Keratinocyte (primary cell): Measurements from ENCODE around the gene KCNMA1.

Experiments used
- EZH2 ChIP-seq: IDR thresholded peaks from one replicate; pipeline ENCODE4 v1.6.1; 2012; ENCODE audit warnings: inconsistent platforms, mild to moderate bottlenecking, low read length, moderate library complexity
- TF ChIP-seq, protein P1 (sequence below), 3 experiments: IDR thresholded peaks in 1 of 3; conservative IDR thresholded peaks in 1 of 3; optimal IDR thresholded peaks in 1 of 3; 2 replicates in 2 of 3; 3 replicates in 1 of 3; pipeline versions ENCODE3 to v1.5.1; 2011; ENCODE audit warnings: low read length in 3 of 3, mild to moderate bottlenecking in 3 of 3, moderate library complexity in 2 of 3, control low read depth in 1 of 3, inconsistent platforms in 1 of 3; ENCODE audit not compliant: insufficient read depth in 2 of 3; ENCODE audit errors: extremely low read depth in 1 of 3

DNA sequence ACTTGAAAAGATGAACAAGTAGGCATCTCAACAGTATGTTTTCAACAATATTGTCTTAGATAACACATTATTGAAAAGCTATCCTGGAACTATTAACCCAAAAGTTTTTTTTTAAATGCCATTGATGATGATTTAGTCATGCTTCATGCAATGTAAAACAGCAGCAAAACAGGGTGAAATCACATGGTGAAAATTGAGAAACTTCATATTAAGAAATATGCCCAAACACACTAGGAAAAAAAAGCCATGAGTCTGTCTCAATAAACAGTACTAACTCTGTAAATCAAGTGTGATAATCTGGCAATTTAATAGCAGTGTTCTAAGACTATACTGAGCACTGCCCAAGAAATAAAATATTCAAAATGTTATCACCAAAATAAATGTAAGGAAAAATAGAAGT is 613.1 kb downstream of the KCNMA1 start:
- TF ChIP-seq, protein P1, sequence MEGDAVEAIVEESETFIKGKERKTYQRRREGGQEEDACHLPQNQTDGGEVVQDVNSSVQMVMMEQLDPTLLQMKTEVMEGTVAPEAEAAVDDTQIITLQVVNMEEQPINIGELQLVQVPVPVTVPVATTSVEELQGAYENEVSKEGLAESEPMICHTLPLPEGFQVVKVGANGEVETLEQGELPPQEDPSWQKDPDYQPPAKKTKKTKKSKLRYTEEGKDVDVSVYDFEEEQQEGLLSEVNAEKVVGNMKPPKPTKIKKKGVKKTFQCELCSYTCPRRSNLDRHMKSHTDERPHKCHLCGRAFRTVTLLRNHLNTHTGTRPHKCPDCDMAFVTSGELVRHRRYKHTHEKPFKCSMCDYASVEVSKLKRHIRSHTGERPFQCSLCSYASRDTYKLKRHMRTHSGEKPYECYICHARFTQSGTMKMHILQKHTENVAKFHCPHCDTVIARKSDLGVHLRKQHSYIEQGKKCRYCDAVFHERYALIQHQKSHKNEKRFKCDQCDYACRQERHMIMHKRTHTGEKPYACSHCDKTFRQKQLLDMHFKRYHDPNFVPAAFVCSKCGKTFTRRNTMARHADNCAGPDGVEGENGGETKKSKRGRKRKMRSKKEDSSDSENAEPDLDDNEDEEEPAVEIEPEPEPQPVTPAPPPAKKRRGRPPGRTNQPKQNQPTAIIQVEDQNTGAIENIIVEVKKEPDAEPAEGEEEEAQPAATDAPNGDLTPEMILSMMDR (optimal IDR thresholded peaks at IDR 0.05 in 1 of 3, IDR thresholded peaks at IDR 0.05 in 1 of 3, conservative IDR thresholded peaks at IDR 0.05 in 1 of 3; ENCODE audit: extremely low read depth in 1 of 3, insufficient read depth in 2 of 3, low read length in 3 of 3) = no peak
- TF ChIP-seq EZH2 = no peak
